Neural crest cell (in vitro differentiated cells): ENCODE data around the gene RSF1. TPM values are rescaled to one million over a fixed set of nuclear protein-coding genes. Genes with fewer than 3 reads are reported as not detected.

ENCODE experiments used
- DNase-seq: peaks from one replicate; pipeline ENCODE4 v3.0.0; 2021; ENCODE audit warnings: low read depth, mixed read lengths, low spot score
- H3K27ac Mint-ChIP-seq: one replicate; pipeline ENCODE4 v1.8.0; 2021; ENCODE audit warnings: mild to moderate bottlenecking, mixed read lengths; ENCODE audit not compliant: unreplicated experiment
- H3K27me3 Mint-ChIP-seq: 2 replicates; pipeline ENCODE4 v1.8.0; 2021; ENCODE audit warnings: low read depth, mild to moderate bottlenecking, mixed read lengths
- H3K36me3 Mint-ChIP-seq: 2 replicates; pipeline ENCODE4 v1.8.0; 2021; ENCODE audit warnings: low read depth, mild to moderate bottlenecking, mixed read lengths
- H3K4me1 Mint-ChIP-seq: 2 replicates; pipeline ENCODE4 v1.8.0; 2021; ENCODE audit warnings: mixed read lengths
- H3K4me3 Mint-ChIP-seq: one replicate; pipeline ENCODE4 v1.8.0; 2021; ENCODE audit warnings: mild to moderate bottlenecking, mixed read lengths
- H3K9me3 Mint-ChIP-seq: 2 replicates; pipeline ENCODE4 v1.8.0; 2021; ENCODE audit warnings: mixed read lengths
- total RNA-seq: library from RNA; stranded (reverse); gene quantifications from 2 replicates; pipeline ENCODE4 v1.2.1, GENCODE V29; 2021
- TF ChIP-seq, protein P1 (sequence below): fragments of 200-600 bp; sonication (generic); conservative IDR thresholded peaks from 2 replicates; pipeline ENCODE4 v1.5.0; 2021; ENCODE audit warnings: antibody characterized with exemption, mild to moderate bottlenecking

Gene RSF1
- total RNA-seq, 1 donor from 2014 or later: 85.4 TPM

DNA sequence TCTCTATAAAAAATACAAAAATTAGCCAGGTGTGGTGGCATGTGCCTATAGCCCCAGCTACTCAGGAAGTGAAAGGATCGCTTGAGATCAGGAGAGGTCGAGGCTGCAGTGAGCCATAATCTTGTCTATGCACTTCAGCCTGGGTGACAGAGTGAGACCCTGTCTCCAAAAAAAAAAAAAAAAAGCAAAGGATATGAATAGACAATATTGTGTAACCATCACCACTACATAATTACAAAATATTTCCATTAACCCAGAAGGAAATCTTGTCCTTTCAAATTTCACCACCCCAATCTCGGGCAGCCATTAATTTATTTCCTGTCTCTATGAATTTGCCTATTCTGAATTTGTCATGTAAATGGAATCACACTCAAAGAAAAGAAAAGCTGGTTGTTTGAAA is 21.2 kb downstream of the RSF1 start:
- H3K27ac Mint-ChIP-seq: no peak overlapping the region
- H3K4me3 Mint-ChIP-seq: no peak overlapping the region
- peaks cover 7% of the 10 kb centered on the region for H3K9me3 Mint-ChIP-seq
- DNase-seq: no peak
- no peaks in the 10 kb centered on the region for H3K27me3 Mint-ChIP-seq
- TF ChIP-seq, protein P1, sequence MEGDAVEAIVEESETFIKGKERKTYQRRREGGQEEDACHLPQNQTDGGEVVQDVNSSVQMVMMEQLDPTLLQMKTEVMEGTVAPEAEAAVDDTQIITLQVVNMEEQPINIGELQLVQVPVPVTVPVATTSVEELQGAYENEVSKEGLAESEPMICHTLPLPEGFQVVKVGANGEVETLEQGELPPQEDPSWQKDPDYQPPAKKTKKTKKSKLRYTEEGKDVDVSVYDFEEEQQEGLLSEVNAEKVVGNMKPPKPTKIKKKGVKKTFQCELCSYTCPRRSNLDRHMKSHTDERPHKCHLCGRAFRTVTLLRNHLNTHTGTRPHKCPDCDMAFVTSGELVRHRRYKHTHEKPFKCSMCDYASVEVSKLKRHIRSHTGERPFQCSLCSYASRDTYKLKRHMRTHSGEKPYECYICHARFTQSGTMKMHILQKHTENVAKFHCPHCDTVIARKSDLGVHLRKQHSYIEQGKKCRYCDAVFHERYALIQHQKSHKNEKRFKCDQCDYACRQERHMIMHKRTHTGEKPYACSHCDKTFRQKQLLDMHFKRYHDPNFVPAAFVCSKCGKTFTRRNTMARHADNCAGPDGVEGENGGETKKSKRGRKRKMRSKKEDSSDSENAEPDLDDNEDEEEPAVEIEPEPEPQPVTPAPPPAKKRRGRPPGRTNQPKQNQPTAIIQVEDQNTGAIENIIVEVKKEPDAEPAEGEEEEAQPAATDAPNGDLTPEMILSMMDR: no peak
- peaks cover 27% of the 10 kb centered on the region for H3K36me3 Mint-ChIP-seq
- H3K4me1 Mint-ChIP-seq: no peaks in the 10 kb centered on the region

DNA sequence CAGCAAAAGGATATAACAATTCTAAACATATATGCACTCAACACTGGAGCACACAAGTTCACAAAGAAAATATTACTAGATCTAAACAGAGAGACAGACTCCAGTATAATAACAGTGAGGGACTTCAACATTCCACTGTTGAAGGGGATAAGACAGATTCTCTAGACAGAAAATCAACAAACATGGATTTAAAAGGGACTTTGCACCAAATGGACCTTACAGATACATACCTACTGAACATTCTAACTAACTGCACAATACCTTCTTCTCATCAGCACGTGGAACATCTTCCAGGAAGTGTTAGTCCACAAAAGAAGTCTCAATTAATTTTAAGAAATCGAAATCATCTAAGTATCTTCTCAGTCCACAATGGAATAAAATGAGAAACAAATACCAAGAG is 26.6 kb downstream of the RSF1 start:
- no peak overlapping the region for H3K4me3 Mint-ChIP-seq
- peaks cover 67% of the 10 kb centered on the region for H3K36me3 Mint-ChIP-seq
- peaks cover 14% of the 10 kb centered on the region for H3K4me1 Mint-ChIP-seq
- no peaks in the 10 kb centered on the region for H3K27me3 Mint-ChIP-seq
- H3K9me3 Mint-ChIP-seq: peaks cover 26% of the 10 kb centered on the region
- TF ChIP-seq, protein P1: no peak
- no peak overlapping the region for H3K27ac Mint-ChIP-seq
- no peak for DNase-seq

DNA sequence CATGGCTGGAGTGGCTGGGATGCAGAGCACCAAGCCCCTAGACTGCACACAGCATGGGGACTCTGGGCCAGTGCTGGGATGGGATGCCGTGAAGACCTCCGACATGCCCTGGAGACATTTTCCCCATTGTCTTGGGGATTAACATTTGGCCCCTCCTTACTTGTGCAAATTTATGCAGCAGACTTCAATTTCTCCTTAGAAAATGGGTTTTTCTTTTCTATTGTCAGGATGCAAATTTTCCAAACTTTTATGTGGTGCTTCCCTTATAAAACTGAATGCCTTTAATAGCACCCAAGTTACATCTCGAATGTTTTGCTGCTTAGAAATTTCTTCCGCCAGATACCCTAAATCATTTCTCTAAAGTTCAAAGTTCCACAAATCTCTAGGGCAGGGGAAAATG is 29.2 kb downstream of the RSF1 start:
- no peak overlapping the region for H3K4me3 Mint-ChIP-seq
- no peak for DNase-seq
- H3K9me3 Mint-ChIP-seq: peaks cover 28% of the 10 kb centered on the region
- peaks cover 18% of the 10 kb centered on the region for H3K4me1 Mint-ChIP-seq
- no peak overlapping the region for H3K27ac Mint-ChIP-seq
- H3K27me3 Mint-ChIP-seq: no peaks in the 10 kb centered on the region
- H3K36me3 Mint-ChIP-seq: peaks cover 56% of the 10 kb centered on the region
- TF ChIP-seq, protein P1: no peak

DNA sequence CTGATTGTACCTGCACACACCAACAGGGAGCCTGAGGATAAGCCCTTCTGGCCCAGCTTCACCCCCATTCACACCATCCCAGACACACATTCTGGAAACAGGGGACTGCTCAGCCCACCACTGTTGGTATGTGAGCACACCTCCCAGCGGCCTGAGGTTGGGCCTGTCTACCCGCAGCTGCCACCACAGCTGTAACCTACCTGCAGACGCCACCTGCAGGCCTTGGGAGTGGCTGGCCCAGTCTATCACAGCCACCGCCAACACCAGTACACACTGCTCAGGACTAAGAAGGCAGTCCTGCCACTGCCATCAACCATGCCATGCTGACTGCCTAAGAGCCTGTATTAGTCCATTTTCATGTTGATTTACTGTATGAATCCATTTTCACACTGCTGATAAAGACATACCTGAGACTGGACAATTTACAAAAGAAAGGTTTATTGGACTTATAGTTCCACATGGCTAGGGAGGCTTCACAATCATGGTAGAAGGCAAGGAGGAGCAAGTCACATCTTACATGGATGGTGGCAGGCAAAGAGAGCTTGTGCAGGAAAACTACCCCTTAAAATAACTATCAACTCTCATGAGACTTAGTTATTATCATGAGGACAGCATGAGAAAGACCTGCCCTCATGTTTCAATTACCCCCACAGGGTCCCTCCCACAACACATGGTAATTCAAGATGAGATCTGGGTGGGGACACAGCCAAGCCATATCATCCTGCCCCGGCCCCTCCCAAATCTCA is 30.6 kb downstream of the RSF1 start:
- Mint-ChIP-seq H3K36me3 (peaks cover 52% of the 10 kb centered on the region), H3K27ac (no peak overlapping the region)

DNA sequence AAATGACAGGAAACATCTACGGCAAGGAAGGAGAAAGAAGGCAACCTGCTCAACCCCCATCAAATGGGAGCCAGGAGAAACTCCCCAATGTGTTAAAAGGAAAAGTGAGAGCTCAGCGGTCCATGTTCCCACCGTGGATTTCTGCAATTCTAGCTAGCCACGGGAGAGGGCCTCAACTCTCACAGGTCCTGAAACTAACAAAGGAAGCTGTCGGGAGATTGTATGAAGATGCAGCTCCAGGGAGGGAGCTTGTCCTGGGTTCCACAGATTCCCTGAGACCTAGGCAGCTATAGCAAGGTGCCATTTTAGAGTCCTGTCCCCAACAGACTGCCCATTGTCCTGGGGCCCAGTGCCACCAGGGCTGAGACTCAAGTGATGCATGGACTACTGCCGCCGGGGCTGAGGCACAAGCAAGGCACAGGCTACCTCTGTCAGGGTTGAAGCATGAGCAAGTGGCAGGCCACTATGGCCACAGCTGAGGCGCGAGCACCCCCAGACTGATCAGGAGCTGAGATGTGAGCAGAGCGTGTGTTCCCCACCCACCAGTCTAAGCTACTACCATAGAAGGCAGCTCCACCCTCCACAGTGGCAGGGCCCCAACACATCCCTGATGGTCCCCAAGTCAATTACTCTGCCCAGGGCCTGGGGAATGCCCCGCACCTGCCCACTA is 31.3 kb downstream of the RSF1 start:
- Mint-ChIP-seq H3K4me1 (peaks cover 18% of the 10 kb centered on the region), H3K27me3 (no peaks in the 10 kb centered on the region), H3K27ac (no peak overlapping the region), H3K4me3 (no peak overlapping the region), H3K9me3 (peaks cover 21% of the 10 kb centered on the region), H3K36me3 (peaks cover 47% of the 10 kb centered on the region)
- TF ChIP-seq, protein P1: no peak
- no peak for DNase-seq

More for the DNA sequence above, 30.6 kb downstream of the RSF1 start:
- H3K4me3 Mint-ChIP-seq: no peak overlapping the region
- no peaks in the 10 kb centered on the region for H3K27me3 Mint-ChIP-seq
- TF ChIP-seq, protein P1: no peak
- no peak for DNase-seq
- peaks cover 23% of the 10 kb centered on the region for H3K9me3 Mint-ChIP-seq
- peaks cover 18% of the 10 kb centered on the region for H3K4me1 Mint-ChIP-seq
